IMR-90 (cell line): ENCODE data around the gene COL4A1. TPM values are rescaled to one million over a fixed set of nuclear protein-coding genes. Genes with fewer than 3 reads are reported as not detected.
A peak's percentile ranks its signal among the peaks of the same experiment; 100 is the strongest.

Experiments
- ATAC-seq: fragments of 200-7000 bp; cut with Tn5 transposase; 2 replicates; pipeline ENCODE4 v1.9.1; 2020; ENCODE audit warnings: low read depth, mild to moderate bottlenecking, moderate library complexity
- BruUV-seq: library from RNA; stranded (reverse); fragments of 400-500 nt; replicated peaks from 2 replicates; lab custom pipeline; 2021; lab: Mats Ljungman, UMichigan
- CTCF ChIA-PET: fragments of 300-600 bp; formaldehyde crosslinking; extraction: SDS; loops from one replicate; lab custom pipeline; 2021; ENCODE audit warnings: antibody characterized with exemption; lab: Yijun Ruan, JAX
- POLR2A ChIA-PET: fragments of 300-600 bp; sonication (Branson Sonifier 250); formaldehyde crosslinking; loops from one replicate; lab custom pipeline; 2022; ENCODE audit warnings: antibody characterized with exemption; ENCODE audit not compliant: unreplicated experiment; lab: Charles Lee
- DNase-seq: peaks from one replicate; pipeline ENCODE4 v3.0.0; 2013
- H2AFZ ChIP-seq: replicated peaks from 2 replicates; pipeline ENCODE3; 2013; ENCODE audit warnings: low read length, mild to moderate bottlenecking; ENCODE audit not compliant: poor library complexity
- H2AK5ac ChIP-seq: 2 replicates; pipeline ENCODE4 v1.6.1; 2013; ENCODE audit warnings: low read depth, low read length, inconsistent platforms
- H2AK9ac ChIP-seq: replicated peaks from 2 replicates; pipeline ENCODE3; 2013; ENCODE audit warnings: mild to moderate bottlenecking, low read depth, low read length, moderate library complexity; ENCODE audit not compliant: poor library complexity
- H2BK120ac ChIP-seq: 2 replicates; pipeline ENCODE4 v1.6.1; 2013; ENCODE audit warnings: low read depth, low read length, inconsistent platforms
- H2BK15ac ChIP-seq: 3 replicates; pipeline ENCODE4 v1.6.1; 2013; ENCODE audit warnings: low read depth, low read length, inconsistent platforms
- H2BK20ac ChIP-seq: 2 replicates; pipeline ENCODE4 v1.6.1; 2013; ENCODE audit warnings: low read depth, mild to moderate bottlenecking, inconsistent platforms, low read length, moderate library complexity
- H2BK5ac ChIP-seq: 2 replicates; pipeline ENCODE4 v1.6.1; 2013; ENCODE audit warnings: mild to moderate bottlenecking, low read depth, low read length, inconsistent platforms; ENCODE audit not compliant: poor library complexity, severe bottlenecking
- H3K14ac ChIP-seq: replicated peaks from 2 replicates; pipeline ENCODE4 v1.6.1; 2013; ENCODE audit warnings: low read depth, low read length, inconsistent platforms
- H3K18ac ChIP-seq: 2 replicates; pipeline ENCODE4 v1.6.1; 2013; ENCODE audit warnings: low read depth, low read length, control low read depth
- H3K23ac ChIP-seq: 2 replicates; pipeline ENCODE4 v1.6.1; 2013; ENCODE audit warnings: low read depth, low read length, inconsistent platforms
- H3K27ac ChIP-seq: 2 replicates; pipeline ENCODE4 v1.5.1; 2013; ENCODE audit warnings: mild to moderate bottlenecking, control low read depth, low read length; ENCODE audit not compliant: insufficient read depth
- H3K27me3 ChIP-seq: 2 replicates; pipeline ENCODE4 v1.6.1; 2013; ENCODE audit warnings: low read length; ENCODE audit not compliant: control insufficient read depth, insufficient read depth
- H3K36me3 ChIP-seq: 2 replicates; pipeline ENCODE4 v1.6.1; 2013; ENCODE audit warnings: low read length, mixed read lengths; ENCODE audit not compliant: control insufficient read depth, insufficient read depth
- H3K4ac ChIP-seq: 2 replicates; pipeline ENCODE4 v1.6.1; 2013; ENCODE audit warnings: low read depth, low read length, inconsistent platforms
- H3K4me1 ChIP-seq: 2 replicates; pipeline ENCODE4 v1.6.1; 2013; ENCODE audit warnings: low read length, mixed read lengths; ENCODE audit not compliant: control insufficient read depth, insufficient read depth
- H3K4me2 ChIP-seq: 2 replicates; pipeline ENCODE4 v1.6.1; 2013; ENCODE audit warnings: low read depth, mild to moderate bottlenecking, control low read depth, low read length, moderate library complexity
- H3K4me3 ChIP-seq: 2 replicates; pipeline ENCODE4 v1.5.1; 2013; ENCODE audit warnings: low read depth, mild to moderate bottlenecking, control low read depth, low read length, moderate library complexity; ENCODE audit not compliant: insufficient read depth
- H3K56ac ChIP-seq: 2 replicates; pipeline ENCODE4 v1.6.1; 2013; ENCODE audit warnings: low read length, inconsistent platforms; ENCODE audit not compliant: insufficient read depth; ENCODE audit errors: extremely low read depth
- H3K79me1 ChIP-seq, 2 experiments: 2 replicates each; pipeline ENCODE4 v1.6.1; 2013; ENCODE audit warnings: low read length in 2 of 2, inconsistent platforms in 1 of 2, low read depth in 1 of 2
- H3K9ac ChIP-seq: 2 replicates; pipeline ENCODE4 v1.6.1; 2013; ENCODE audit warnings: low read depth, low read length, control low read depth
- H3K9me1 ChIP-seq: 2 replicates; pipeline ENCODE4 v1.6.1; 2013; ENCODE audit warnings: low read length, inconsistent platforms; ENCODE audit not compliant: insufficient read depth
- H3K9me3 ChIP-seq: 2 replicates; pipeline ENCODE4 v1.6.1; 2013; ENCODE audit warnings: low read length; ENCODE audit not compliant: control insufficient read depth, insufficient read depth
- H4K20me1 ChIP-seq: 2 replicates; pipeline ENCODE4 v1.6.1; 2013; ENCODE audit warnings: low read length, inconsistent platforms; ENCODE audit not compliant: insufficient read depth
- H4K5ac ChIP-seq: 2 replicates; pipeline ENCODE4 v1.6.1; 2013; ENCODE audit warnings: mild to moderate bottlenecking, low read depth, low read length, control low read depth
- H4K8ac ChIP-seq, 2 experiments: 2 replicates each; pipeline ENCODE4 v1.6.1; 2013; ENCODE audit warnings: low read depth in 2 of 2, low read length in 2 of 2, control low read depth in 1 of 2, inconsistent platforms in 1 of 2
- H4K91ac ChIP-seq: 2 replicates; pipeline ENCODE4 v1.6.1; 2013; ENCODE audit warnings: low read depth, low read length, inconsistent platforms; ENCODE audit not compliant: insufficient read depth
- BHLHE40 ChIP-seq: fragments of 150-350 bp; IDR thresholded peaks from 2 replicates; pipeline ENCODE4 v1.6.1; 2016; ENCODE audit warnings: mild to moderate bottlenecking, low read depth, low read length
- CEBPB ChIP-seq: IDR thresholded peaks from 2 replicates; pipeline ENCODE4 v1.6.1; 2012; ENCODE audit warnings: low read depth, low read length, improper control_type of control experiment
- CHD1 ChIP-seq: IDR thresholded peaks from 2 replicates; pipeline ENCODE4 v1.6.1; 2012; ENCODE audit warnings: low read depth, low read length, improper control_type of control experiment
- FOS ChIP-seq: fragments of 150-350 bp; IDR thresholded peaks from 2 replicates; pipeline ENCODE4 v1.6.1; 2016; ENCODE audit warnings: low read depth, low read length
- MAFK ChIP-seq: IDR thresholded peaks from 2 replicates; pipeline ENCODE4 v1.6.1; 2012; ENCODE audit warnings: low read depth, low read length, improper control_type of control experiment
- MAZ ChIP-seq: IDR thresholded peaks from 2 replicates; pipeline ENCODE4 v1.6.1; 2012; ENCODE audit warnings: low read depth, mild to moderate bottlenecking, low read length, improper control_type of control experiment, moderate library complexity, borderline replicate concordance
- MXI1 ChIP-seq: IDR thresholded peaks from 2 replicates; pipeline ENCODE4 v1.6.1; 2012; ENCODE audit warnings: low read depth, mild to moderate bottlenecking, low read length, moderate library complexity, borderline replicate concordance
- NFE2L2 ChIP-seq: fragments of 150-350 bp; IDR thresholded peaks from 2 replicates; pipeline ENCODE4 v1.6.1; 2016; ENCODE audit warnings: low read depth, mild to moderate bottlenecking, low read length
- POLR2A ChIP-seq: IDR thresholded peaks from 2 replicates; pipeline ENCODE4 v1.6.1; 2012; ENCODE audit warnings: mild to moderate bottlenecking, low read depth, low read length
- RAD21 ChIP-seq: IDR thresholded peaks from 2 replicates; pipeline ENCODE4 v1.6.1; 2012; ENCODE audit warnings: low read length, improper control_type of control experiment
- RCOR1 ChIP-seq: IDR thresholded peaks from 2 replicates; pipeline ENCODE4 v1.6.1; 2012; ENCODE audit warnings: mild to moderate bottlenecking, low read length, improper control_type of control experiment; ENCODE audit not compliant: insufficient replicate concordance
- RFX5 ChIP-seq: IDR thresholded peaks from 2 replicates; pipeline ENCODE4 v1.8.0; 2012; ENCODE audit warnings: low read depth, mild to moderate bottlenecking, low read length, moderate library complexity
- SMC3 ChIP-seq: fragments of 150-350 bp; IDR thresholded peaks from 2 replicates; pipeline ENCODE4 v1.6.1; 2016; ENCODE audit warnings: low read depth, mild to moderate bottlenecking, antibody characterized with exemption, low read length, moderate library complexity
- USF2 ChIP-seq: fragments of 150-350 bp; IDR thresholded peaks from 2 replicates; pipeline ENCODE4 v1.6.1; 2017; ENCODE audit warnings: mild to moderate bottlenecking, antibody characterized with exemption, low read length, low read depth
- WGBS, 2 experiments: methylation state at CpG; one replicate each; pipeline versions ENCODE4 v1.1.5 to v1.1.7; 2013; ENCODE audit warnings: missing lambda C conversion rate in 2 of 2; ENCODE audit not compliant: insufficient read length in 1 of 2; ENCODE audit errors: extremely low coverage in 2 of 2; 5-methylcytosine and 5-hydroxymethylcytosine counted together
- dilution Hi-C: fragments of 300-500 bp; cut with HindIII; formaldehyde crosslinking; loops from one replicate; pipeline ENCODE4 v1.14.3; 2018; ENCODE audit warnings: low sequenced_read_pairs; ENCODE audit not compliant: unreplicated experiment
- in situ Hi-C: fragments of 300-500 bp; cut with MboI; formaldehyde crosslinking; loops from 3 replicates; pipeline ENCODE4 v1.14.3; 2019; ENCODE audit warnings: low sequenced_read_pairs, inconsistent platforms, mixed read lengths
- intact Hi-C: fragments of 100-400 bp; cut with micrococcal nuclease; formaldehyde crosslinking; loops from 2 replicates; pipeline ENCODE4 v1.10.0; 2022
- polyA plus RNA-seq, 3 experiments: library from polyadenylated mRNA; depleted of rRNA; stranded (reverse); fragments of >200 nt; gene quantifications; 2 replicates each; pipeline ENCODE4 v1.2.3, GENCODE V29; 2012; ENCODE audit warnings: low replicate concordance in 1 of 3
- total RNA-seq: library from RNA; depleted of rRNA; stranded (reverse); fragments of >200 nt; gene quantifications from 2 replicates; pipeline ENCODE4 v1.2.3, GENCODE V29; 2012
- TF ChIP-seq, protein P1 (sequence below): conservative IDR thresholded peaks from 2 replicates; pipeline ENCODE4 v1.5.1; 2012; ENCODE audit warnings: mild to moderate bottlenecking, low read depth, low read length, improper control_type of control experiment

The COL4A1 gene
- total and polyA plus RNA-seq, 2 of the 4 experiments (the other 2 are of a cell fraction): 230 to 337 TPM

- no peak overlapping the region for H3K4me2 ChIP-seq
- H3K23ac ChIP-seq: no peak overlapping the region
- H2AK9ac ChIP-seq: no peak overlapping the region
- H3K4ac ChIP-seq: no peak overlapping the region
- H3K14ac ChIP-seq: no peak overlapping the region; the same call in 1 of the 2 replicates
- no peak overlapping the region for H4K5ac ChIP-seq
- WGBS, 2 experiments: no CpG with 5 or more reads among the region's 4 CpGs
- H3K9me1 ChIP-seq: peaks cover 9% of the 10 kb centered on the region; the same call in 1 of the 2 replicates
- H3K79me1 ChIP-seq: peaks cover 9 to 26% of the 10 kb centered on the region in 2 experiments; a peak in 3 of 4 replicates
- ATAC-seq (no peak), DNase-seq (no peak)
- no peak overlapping the region for H3K18ac ChIP-seq
- no peaks in the 10 kb centered on the region for H3K27me3 ChIP-seq
- H2BK15ac ChIP-seq: no peak overlapping the region
- no peak overlapping the region for H3K4me3 ChIP-seq
- intact Hi-C loops (no loop called here), dilution Hi-C loops (no loop called here), in situ Hi-C loops (no loop called here)
- peaks cover 6% of the 10 kb centered on the region for H4K20me1 ChIP-seq
- ChIA-PET CTCF (no interaction called here), POLR2A (no interaction called here)
- H3K9ac ChIP-seq: no peak overlapping the region
- H2AK5ac ChIP-seq: no peak overlapping the region
- H4K91ac ChIP-seq: no peak overlapping the region
- no peak overlapping the region for H3K56ac ChIP-seq
- H2AFZ ChIP-seq: no peak overlapping the region
- no peak overlapping the region for H2BK20ac ChIP-seq
- no peaks in the 10 kb centered on the region for H3K9me3 ChIP-seq
- no peaks in the 10 kb centered on the region for H3K4me1 ChIP-seq
- H4K8ac ChIP-seq: no peak overlapping the region; a peak in 1 of 4 replicates
- peaks cover 74% of the 10 kb centered on the region for H3K36me3 ChIP-seq
- no TSS peak for BruUV-seq
- H2BK5ac ChIP-seq: peak overlapping the region; percentile 49
- H2BK120ac ChIP-seq: no peak overlapping the region
- H3K27ac ChIP-seq: peak overlapping the region; percentile 43; the same call in 1 of the 2 replicates
- TF ChIP-seq RFX5: no peak
- TF ChIP-seq CHD1: no peak
- TF ChIP-seq, protein P1, sequence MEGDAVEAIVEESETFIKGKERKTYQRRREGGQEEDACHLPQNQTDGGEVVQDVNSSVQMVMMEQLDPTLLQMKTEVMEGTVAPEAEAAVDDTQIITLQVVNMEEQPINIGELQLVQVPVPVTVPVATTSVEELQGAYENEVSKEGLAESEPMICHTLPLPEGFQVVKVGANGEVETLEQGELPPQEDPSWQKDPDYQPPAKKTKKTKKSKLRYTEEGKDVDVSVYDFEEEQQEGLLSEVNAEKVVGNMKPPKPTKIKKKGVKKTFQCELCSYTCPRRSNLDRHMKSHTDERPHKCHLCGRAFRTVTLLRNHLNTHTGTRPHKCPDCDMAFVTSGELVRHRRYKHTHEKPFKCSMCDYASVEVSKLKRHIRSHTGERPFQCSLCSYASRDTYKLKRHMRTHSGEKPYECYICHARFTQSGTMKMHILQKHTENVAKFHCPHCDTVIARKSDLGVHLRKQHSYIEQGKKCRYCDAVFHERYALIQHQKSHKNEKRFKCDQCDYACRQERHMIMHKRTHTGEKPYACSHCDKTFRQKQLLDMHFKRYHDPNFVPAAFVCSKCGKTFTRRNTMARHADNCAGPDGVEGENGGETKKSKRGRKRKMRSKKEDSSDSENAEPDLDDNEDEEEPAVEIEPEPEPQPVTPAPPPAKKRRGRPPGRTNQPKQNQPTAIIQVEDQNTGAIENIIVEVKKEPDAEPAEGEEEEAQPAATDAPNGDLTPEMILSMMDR: no peak
- TF ChIP-seq RCOR1: no peak
- no peak for TF ChIP-seq RAD21
- no peak for TF ChIP-seq MAFK
- TF ChIP-seq FOS: no peak
- no peak for TF ChIP-seq MXI1
- no peak for TF ChIP-seq CEBPB
- TF ChIP-seq NFE2L2: no peak
- TF ChIP-seq POLR2A: no peak
- no peak for TF ChIP-seq SMC3
- TF ChIP-seq MAZ: no peak
- no peak for TF ChIP-seq USF2
- no peak for TF ChIP-seq BHLHE40
Observed at GRCh38 chr13:110168999-110169933, 137.7 kb downstream of the COL4A1 start.
